ENCODE data around the gene SEMG1. TPM values are rescaled to one million over a fixed set of nuclear protein-coding genes. Genes with fewer than 3 reads are reported as not detected.

SEMG1 gene
- total RNA-seq, 2 donors from 2014 or later, result not detected

- Histone ChIP-seq H3K9me3 (no peaks in the 10 kb centered on the region), H3K4me3 (no peak overlapping the region), H3K27me3 (no peaks in the 10 kb centered on the region), H3K27ac (no peak overlapping the region), H3K4me1 (no peaks in the 10 kb centered on the region), H3K36me3 (replicated peaks in 1 of 2; ENCODE audit: insufficient read depth in 1 of 2, low read depth in 2 of 2) (no peaks in the 10 kb centered on the region)
- TF ChIP-seq, protein P1, sequence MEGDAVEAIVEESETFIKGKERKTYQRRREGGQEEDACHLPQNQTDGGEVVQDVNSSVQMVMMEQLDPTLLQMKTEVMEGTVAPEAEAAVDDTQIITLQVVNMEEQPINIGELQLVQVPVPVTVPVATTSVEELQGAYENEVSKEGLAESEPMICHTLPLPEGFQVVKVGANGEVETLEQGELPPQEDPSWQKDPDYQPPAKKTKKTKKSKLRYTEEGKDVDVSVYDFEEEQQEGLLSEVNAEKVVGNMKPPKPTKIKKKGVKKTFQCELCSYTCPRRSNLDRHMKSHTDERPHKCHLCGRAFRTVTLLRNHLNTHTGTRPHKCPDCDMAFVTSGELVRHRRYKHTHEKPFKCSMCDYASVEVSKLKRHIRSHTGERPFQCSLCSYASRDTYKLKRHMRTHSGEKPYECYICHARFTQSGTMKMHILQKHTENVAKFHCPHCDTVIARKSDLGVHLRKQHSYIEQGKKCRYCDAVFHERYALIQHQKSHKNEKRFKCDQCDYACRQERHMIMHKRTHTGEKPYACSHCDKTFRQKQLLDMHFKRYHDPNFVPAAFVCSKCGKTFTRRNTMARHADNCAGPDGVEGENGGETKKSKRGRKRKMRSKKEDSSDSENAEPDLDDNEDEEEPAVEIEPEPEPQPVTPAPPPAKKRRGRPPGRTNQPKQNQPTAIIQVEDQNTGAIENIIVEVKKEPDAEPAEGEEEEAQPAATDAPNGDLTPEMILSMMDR (IDR thresholded peaks at IDR 0.05), result no peak
- TF ChIP-seq POLR2A (IDR thresholded peaks at IDR 0.05), result no peak
- 82 to 84% methylated on average over 2 of the region's 2 CpGs for WGBS, 2 donors
- intact Hi-C loops (cut with DNase I), result no loop called here
- DNase-seq (no peak), ATAC-seq (no peak)
Measured at GRCh38 chr20:45183084-45183483, 23.7 kb upstream of the SEMG1 start.

- DNase-seq, result no peak
- H3K27ac ChIP-seq, result no peak overlapping the region
- peaks cover 12% of the 10 kb centered on the region for H3K4me1 ChIP-seq
- no peak overlapping the region for H3K4me3 ChIP-seq
- intact Hi-C loops (cut with DNase I), result no loop called here
- WGBS, 2 donors, result 75 to 80% methylated on average over 1 to 2 of the region's 2 CpGs
- H3K36me3 ChIP-seq (replicated peaks in 1 of 2; ENCODE audit: insufficient read depth in 1 of 2, low read depth in 2 of 2), result no peaks in the 10 kb centered on the region
- ATAC-seq, result no peak
- TF ChIP-seq POLR2A (IDR thresholded peaks at IDR 0.05), result no peak
- TF ChIP-seq, protein P1 (IDR thresholded peaks at IDR 0.05), result no peak
- H3K9me3 ChIP-seq, result no peaks in the 10 kb centered on the region
- H3K27me3 ChIP-seq, result no peaks in the 10 kb centered on the region
Measured at GRCh38 chr20:45187693-45188092, 19.1 kb upstream of the SEMG1 start.

GRCh38 chr20:45189067-45189609, 17.7 kb upstream of the SEMG1 start:
- intact Hi-C loops (cut with DNase I), result no loop called here
- no peaks in the 10 kb centered on the region for H3K9me3 ChIP-seq
- ATAC-seq (no peak), DNase-seq (peak in 3 of 4 donors; percentile 18 to 58 (median 21))
- H3K4me1 ChIP-seq, result peaks cover 12% of the 10 kb centered on the region
- no peaks in the 10 kb centered on the region for H3K27me3 ChIP-seq
- 58 to 63% methylated on average over 3 of the region's 3 CpGs for WGBS, 2 donors
- no peak overlapping the region for H3K4me3 ChIP-seq
- H3K36me3 ChIP-seq (replicated peaks in 1 of 2; ENCODE audit: insufficient read depth in 1 of 2, low read depth in 2 of 2), result no peaks in the 10 kb centered on the region
- TF ChIP-seq, protein P1 (IDR thresholded peaks at IDR 0.05), result no peak
- TF ChIP-seq POLR2A (IDR thresholded peaks at IDR 0.05), result no peak
- no peak overlapping the region for H3K27ac ChIP-seq

DNA sequence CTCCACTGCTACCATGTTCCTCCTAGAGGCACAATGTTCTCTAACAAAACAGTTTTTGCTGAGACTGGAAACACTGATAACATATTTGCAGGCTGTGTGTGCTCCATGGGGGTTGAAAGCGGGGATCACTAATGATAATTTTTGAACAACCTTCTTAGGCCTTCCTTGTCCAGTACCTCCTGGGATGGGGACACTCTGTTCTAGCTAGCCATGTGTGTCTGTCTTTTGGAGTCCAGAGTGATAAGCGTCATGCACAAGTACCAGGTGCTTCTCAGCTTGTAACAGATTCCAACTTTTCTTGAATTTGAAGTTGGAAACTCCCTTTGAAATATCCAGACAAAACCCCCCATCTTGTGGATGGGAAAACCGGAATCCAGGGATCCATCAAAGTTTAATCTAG, 17.0 kb upstream of the SEMG1 start:
- ATAC-seq (no peak), DNase-seq (no peak)
- TF ChIP-seq, protein P1 (IDR thresholded peaks at IDR 0.05), result no peak
- no peak for TF ChIP-seq POLR2A (IDR thresholded peaks at IDR 0.05)
- Histone ChIP-seq H3K9me3 (no peaks in the 10 kb centered on the region), H3K4me1 (peaks cover 12% of the 10 kb centered on the region), H3K27me3 (no peaks in the 10 kb centered on the region), H3K27ac (no peak overlapping the region), H3K36me3 (replicated peaks in 1 of 2; ENCODE audit: insufficient read depth in 1 of 2, low read depth in 2 of 2) (no peaks in the 10 kb centered on the region), H3K4me3 (no peak overlapping the region)
- intact Hi-C loops (cut with DNase I), result no loop called here
- 91 to 93% methylated on average over 3 of the region's 3 CpGs for WGBS, 2 donors

DNA sequence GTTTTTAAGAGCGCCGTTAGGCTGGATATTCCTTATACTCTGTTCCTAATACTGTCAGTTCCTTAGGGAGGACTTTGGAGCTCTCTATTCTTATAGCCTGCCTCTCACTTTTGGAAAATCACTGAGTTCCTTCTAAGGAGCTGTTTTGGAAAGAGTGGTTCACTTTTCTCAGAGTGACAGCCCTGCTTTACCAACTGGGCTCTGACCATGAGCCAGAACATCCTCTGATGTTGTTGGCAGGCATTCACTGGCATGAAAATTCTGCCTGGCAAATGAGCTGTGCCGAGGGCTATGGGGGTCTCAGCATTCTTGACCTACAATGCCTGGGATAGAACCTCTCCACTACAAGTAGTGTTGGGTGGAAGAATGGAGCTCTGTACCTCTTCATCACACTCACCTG, 14.9 kb upstream of the SEMG1 start:
- intact Hi-C loops (cut with DNase I), result no loop called here
- H3K27ac ChIP-seq, result no peak overlapping the region
- no peaks in the 10 kb centered on the region for H3K36me3 ChIP-seq (replicated peaks in 1 of 2; ENCODE audit: insufficient read depth in 1 of 2, low read depth in 2 of 2)
- peaks cover 12% of the 10 kb centered on the region for H3K4me1 ChIP-seq
- no peak overlapping the region for H3K4me3 ChIP-seq
- TF ChIP-seq POLR2A (IDR thresholded peaks at IDR 0.05), result no peak
- TF ChIP-seq, protein P1 (IDR thresholded peaks at IDR 0.05), result no peak
- ATAC-seq (no peak), DNase-seq (no peak)
- H3K27me3 ChIP-seq, result no peaks in the 10 kb centered on the region
- WGBS, 2 donors, result 79 to 92% methylated on average over 3 of the region's 3 CpGs
- H3K9me3 ChIP-seq, result no peaks in the 10 kb centered on the region

Data from body of pancreas (tissue), 4 donors.